Mammary epithelial cell (primary cell): ENCODE measurements around the gene MYO1F.

Source experiments
- CTCF ChIP-seq, 2 donors: IDR thresholded peaks in 1 of 2; conservative IDR thresholded peaks in 1 of 2; 2 replicates each; pipeline ENCODE4 v1.5.1; 2011 to 2012; ENCODE audit warnings: inconsistent platforms in 2 of 2, low read length in 2 of 2, mild to moderate bottlenecking in 2 of 2, control low read depth in 1 of 2, low read depth in 1 of 2; ENCODE audit not compliant: insufficient read depth in 1 of 2; ENCODE audit errors: extremely low read depth in 1 of 2
- EZH2 ChIP-seq: IDR thresholded peaks from 2 replicates; pipeline ENCODE4 v1.6.1; 2012; ENCODE audit warnings: low read length, inconsistent platforms, borderline replicate concordance

- TF ChIP-seq CTCF (conservative IDR thresholded peaks at IDR 0.05 in 1 of 2, IDR thresholded peaks at IDR 0.05 in 1 of 2; ENCODE audit: extremely low read depth in 1 of 2, insufficient read depth in 1 of 2, low read depth in 1 of 2, low read length in 2 of 2) (no peak), EZH2 (no peak)
Measured at GRCh38 chr19:8612807-8613171, 35.5 kb upstream of the MYO1F start.
